Thyroid gland (tissue), 4 donors: ENCODE data around the gene ADCY10.

Experiments
- CTCF ChIP-seq, 6 experiments: fragments of 200-600 bp in 3 of 6; fragments of 450-650 bp in 3 of 6; sonication (generic) in 3 of 6; IDR thresholded peaks; one replicate each; pipeline ENCODE4 v1.5.1; 2016 to 2019; ENCODE audit warnings: antibody characterized with exemption in 6 of 6, mild to moderate bottlenecking in 2 of 6, inconsistent platforms in 1 of 6, moderate library complexity in 1 of 6
- POLR2A ChIP-seq, 2 donors: fragments of 450-650 bp; IDR thresholded peaks; one replicate each; pipeline ENCODE4 v1.6.1; 2017; ENCODE audit warnings: antibody characterized with exemption in 2 of 2, mild to moderate bottlenecking in 2 of 2, moderate library complexity in 1 of 2

GRCh38 chr1:167881069-167881468, 32.9 kb downstream of the ADCY10 start:
- no peak for TF ChIP-seq CTCF (IDR thresholded peaks at IDR 0.05)
- TF ChIP-seq POLR2A (IDR thresholded peaks at IDR 0.05) = no peak
